Left lung (tissue), 10 donors: ENCODE measurements around the gene RASGRP1. TPM values are rescaled to one million over a fixed set of nuclear protein-coding genes. Genes with fewer than 3 reads are reported as not detected.
A peak's percentile ranks its signal among the peaks of the same experiment; 100 is the strongest.
"Not testable (repeated sequence)": the region's sequence is repeated elsewhere in the genome, so short reads cannot be mapped to it uniquely, and the experiment has no call there.

Experiments used
- ATAC-seq: fragments of 200-7000 bp; cut with Tn5 transposase; one replicate; pipeline ENCODE4 v1.9.1; 2020; ENCODE audit warnings: moderate library complexity
- DNase-seq, 4 donors: peaks; one replicate each; pipeline ENCODE4 v3.0.0-alpha.2; 2013 to 2020
- H3K27ac ChIP-seq, 2 donors: fragments of 200-600 bp; sonication (generic) in 1 of 2; one replicate each; pipeline versions ENCODE4 v1.5.0 to v1.8.0; 2020 to 2021
- H3K27me3 ChIP-seq, 2 donors: fragments of 200-600 bp; sonication (generic) in 1 of 2; one replicate each; pipeline versions ENCODE4 v1.5.0 to v1.8.0; 2020 to 2021
- H3K36me3 ChIP-seq, 2 donors: fragments of 200-600 bp; sonication (generic) in 1 of 2; one replicate each; pipeline versions ENCODE4 v1.5.0 to v1.8.0; 2020 to 2021
- H3K4me1 ChIP-seq, 2 donors: fragments of 200-600 bp; one replicate each; pipeline ENCODE4 v1.8.0; 2021
- H3K4me3 ChIP-seq, 2 donors: fragments of 200-600 bp; sonication (generic) in 1 of 2; one replicate each; pipeline versions ENCODE4 v1.5.0 to v1.8.0; 2020 to 2021; ENCODE audit warnings: mild to moderate bottlenecking in 1 of 2
- H3K9me3 ChIP-seq, 2 donors: fragments of 200-600 bp; sonication (generic) in 1 of 2; one replicate each; pipeline versions ENCODE4 v1.5.0 to v1.8.0; 2020 to 2021
- intact Hi-C, 2 donors: fragments of 100-400 bp; cut with DNase I; formaldehyde crosslinking; loops; one replicate each; pipeline versions ENCODE4 v1.11.2 to v1.14.2; 2022
- polyA plus RNA-seq, 6 donors: library from polyadenylated mRNA; unstranded; fragments of 120-200 nt; gene quantifications; one replicate each; pipeline ENCODE4 v1.2.1, GENCODE V29; 2013; ENCODE audit not compliant: insufficient read length in 6 of 6
- total RNA-seq, 2 donors: library from RNA; stranded (reverse); fragmentation: NEBNext Ultra II Directional; extraction: Animal tissue kit (Norgen Biotek cat#: 25700); gene quantifications; one replicate each; pipeline ENCODE4 v1.2.1, GENCODE V29; 2021
- TF ChIP-seq, protein P1 (sequence below), 2 donors: fragments of 200-600 bp; sonication (generic) in 1 of 2; IDR thresholded peaks; one replicate each; pipeline versions ENCODE4 v1.5.0 to v1.8.0; 2021; ENCODE audit warnings: antibody characterized with exemption in 2 of 2
- donor health status: DM: no; HTN: yes; CAD: no.
- donor health status: DM: no; HTN: no; CAD: no.

The RASGRP1 gene
- total and polyA plus RNA-seq, 8 donors = 1.2 to 19.2 (median 1.4) TPM

DNA sequence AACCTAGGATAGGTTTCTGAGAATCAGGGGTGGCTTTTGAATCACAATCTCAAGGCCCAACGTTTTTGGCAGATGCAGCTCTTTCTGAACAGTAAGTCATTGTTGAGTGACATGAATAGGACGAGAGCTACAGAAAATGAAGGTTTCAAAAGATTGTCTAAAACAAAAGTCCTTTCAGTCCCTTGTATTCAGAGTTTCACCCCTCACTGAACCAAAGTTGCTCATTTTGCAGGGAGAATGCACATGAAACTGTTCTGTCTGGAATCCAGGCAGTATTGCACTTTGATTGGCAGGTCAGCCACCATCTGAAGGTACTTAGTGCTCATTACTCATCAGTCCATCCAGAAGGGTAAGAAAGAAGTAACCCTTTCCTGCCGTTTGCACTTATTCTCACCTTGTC is 24.1 kb upstream of the RASGRP1 start:
- DNase-seq (no peak), ATAC-seq (peak; percentile 57)
- no peaks in the 10 kb centered on the region for H3K27me3 ChIP-seq
- no peak overlapping the region for H3K4me3 ChIP-seq
- intact Hi-C loops = loop anchor here in 1 of 2 donors (10.0 kb wide), 1 partner anchor 64 kb away; no protein-coding TSS in a partner anchor
- no peaks in the 10 kb centered on the region for H3K9me3 ChIP-seq
- H3K4me1 ChIP-seq = peaks cover 0 to 4% of the 10 kb centered on the region in 2 donors
- TF ChIP-seq, protein P1, sequence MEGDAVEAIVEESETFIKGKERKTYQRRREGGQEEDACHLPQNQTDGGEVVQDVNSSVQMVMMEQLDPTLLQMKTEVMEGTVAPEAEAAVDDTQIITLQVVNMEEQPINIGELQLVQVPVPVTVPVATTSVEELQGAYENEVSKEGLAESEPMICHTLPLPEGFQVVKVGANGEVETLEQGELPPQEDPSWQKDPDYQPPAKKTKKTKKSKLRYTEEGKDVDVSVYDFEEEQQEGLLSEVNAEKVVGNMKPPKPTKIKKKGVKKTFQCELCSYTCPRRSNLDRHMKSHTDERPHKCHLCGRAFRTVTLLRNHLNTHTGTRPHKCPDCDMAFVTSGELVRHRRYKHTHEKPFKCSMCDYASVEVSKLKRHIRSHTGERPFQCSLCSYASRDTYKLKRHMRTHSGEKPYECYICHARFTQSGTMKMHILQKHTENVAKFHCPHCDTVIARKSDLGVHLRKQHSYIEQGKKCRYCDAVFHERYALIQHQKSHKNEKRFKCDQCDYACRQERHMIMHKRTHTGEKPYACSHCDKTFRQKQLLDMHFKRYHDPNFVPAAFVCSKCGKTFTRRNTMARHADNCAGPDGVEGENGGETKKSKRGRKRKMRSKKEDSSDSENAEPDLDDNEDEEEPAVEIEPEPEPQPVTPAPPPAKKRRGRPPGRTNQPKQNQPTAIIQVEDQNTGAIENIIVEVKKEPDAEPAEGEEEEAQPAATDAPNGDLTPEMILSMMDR (IDR thresholded peaks at IDR 0.05) = no peak
- H3K27ac ChIP-seq = no peak overlapping the region
- H3K36me3 ChIP-seq = no peaks in the 10 kb centered on the region

DNA sequence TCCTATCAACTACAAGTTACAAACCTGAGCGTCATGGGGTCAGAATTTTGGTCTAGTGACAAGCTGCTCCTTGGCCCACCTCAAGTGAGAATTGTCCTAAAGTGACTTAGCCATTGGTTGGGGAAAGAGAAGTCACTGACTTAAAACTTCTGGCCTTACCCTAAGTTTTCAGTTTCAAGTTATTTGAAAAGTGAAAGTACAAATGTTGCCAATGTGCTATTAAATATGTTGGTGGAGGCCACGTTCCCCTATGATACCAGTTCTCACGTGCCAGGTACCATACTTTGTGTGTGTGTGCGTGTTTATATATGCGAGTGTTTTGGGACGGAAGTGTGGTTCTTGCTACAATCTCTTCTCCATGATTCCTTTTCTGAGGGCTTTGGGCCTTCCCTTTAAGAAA is 22.6 kb upstream of the RASGRP1 start:
- TF ChIP-seq, protein P1 (IDR thresholded peaks at IDR 0.05) = no peak
- DNase-seq (no peak), ATAC-seq (no peak)
- Histone ChIP-seq H3K36me3 (no peaks in the 10 kb centered on the region), H3K4me3 (no peak overlapping the region), H3K9me3 (no peaks in the 10 kb centered on the region), H3K4me1 (peaks cover 0 to 4% of the 10 kb centered on the region in 2 donors), H3K27ac (no peak overlapping the region), H3K27me3 (no peaks in the 10 kb centered on the region)
- intact Hi-C loops = loop anchor here in 1 of 2 donors (10.0 kb wide), 1 partner anchor 62 kb away; no protein-coding TSS in a partner anchor

DNA sequence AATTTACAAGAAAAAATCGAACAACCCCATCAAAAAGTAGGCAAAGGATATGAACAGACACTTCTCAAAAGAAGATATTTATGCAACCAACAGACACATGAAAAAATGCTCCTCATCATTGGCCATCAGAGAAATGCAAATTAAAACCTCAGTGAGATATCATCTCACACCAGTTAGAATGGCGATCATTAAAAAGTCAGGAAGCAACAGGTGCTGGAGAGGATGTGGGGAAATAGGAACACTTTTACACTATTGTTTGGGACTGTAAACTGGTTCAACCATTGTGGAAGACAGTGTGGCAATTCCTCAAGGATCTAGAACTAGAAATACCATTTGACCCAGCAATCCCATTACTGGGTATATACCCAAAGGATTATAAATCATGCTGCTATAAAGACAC is 21.4 kb upstream of the RASGRP1 start:
- not testable (repeated sequence) for DNase-seq, H3K27ac ChIP-seq, H3K36me3 ChIP-seq, ATAC-seq, H3K4me1 ChIP-seq, H3K9me3 ChIP-seq, H3K4me3 ChIP-seq, H3K27me3 ChIP-seq
- intact Hi-C loops = loop anchor here in 1 of 2 donors (10.0 kb wide), 1 partner anchor 61 kb away; no protein-coding TSS in a partner anchor

DNA sequence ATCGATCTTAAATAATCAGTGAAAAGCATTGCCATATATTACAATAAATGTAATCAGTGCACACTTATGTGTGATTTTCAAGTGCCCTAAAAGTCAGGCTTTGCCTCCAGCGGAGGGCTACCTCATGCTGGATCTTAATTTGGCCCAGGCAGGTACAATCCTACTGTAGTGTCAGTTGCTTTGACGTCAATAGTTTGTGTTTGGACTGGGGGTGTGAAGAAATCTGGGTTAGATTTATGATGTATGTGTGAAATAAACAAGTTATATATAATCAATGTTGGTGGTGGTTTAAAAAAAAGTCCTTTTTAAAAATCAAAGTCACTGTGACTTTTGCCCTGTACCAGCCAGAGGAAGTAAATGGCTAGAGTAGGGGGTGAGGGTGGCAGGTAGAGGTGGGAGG is 14.0 kb upstream of the RASGRP1 start:
- Histone ChIP-seq H3K27me3 (no peaks in the 10 kb centered on the region), H3K36me3 (no peaks in the 10 kb centered on the region), H3K9me3 (no peaks in the 10 kb centered on the region), H3K4me3 (no peak overlapping the region), H3K4me1 (no peaks in the 10 kb centered on the region), H3K27ac (no peak overlapping the region)
- ATAC-seq (no peak), DNase-seq (no peak)
- intact Hi-C loops = no loop called here
- TF ChIP-seq, protein P1 (IDR thresholded peaks at IDR 0.05) = no peak

DNA sequence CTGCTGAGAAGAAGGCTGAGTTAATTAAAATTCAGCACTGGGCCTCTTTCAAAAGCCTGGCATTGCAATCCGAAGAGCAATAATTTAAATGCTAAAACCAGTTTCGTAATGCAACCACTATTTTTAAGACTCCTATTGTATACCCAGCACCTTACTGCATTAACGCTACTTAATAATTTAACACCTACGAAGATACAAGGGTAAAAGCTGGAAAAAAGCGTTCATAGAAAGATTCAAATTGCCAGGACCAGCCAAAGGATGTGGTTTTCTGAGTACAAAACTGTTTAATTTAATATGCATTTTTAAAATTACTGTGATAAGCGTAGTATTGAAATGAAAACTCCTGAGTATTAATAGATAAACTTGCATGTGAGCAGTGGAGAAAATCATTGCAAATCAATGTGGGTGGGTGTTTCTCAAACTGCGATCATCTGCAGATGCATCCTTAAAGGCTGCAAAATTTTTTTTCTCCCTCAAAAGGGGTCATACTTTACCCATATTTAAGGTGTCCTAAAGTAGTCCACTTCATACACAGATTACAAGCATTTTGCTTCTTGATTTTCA is 12.9 kb upstream of the RASGRP1 start:
- no peak overlapping the region for H3K27ac ChIP-seq
- no peak for DNase-seq
- ATAC-seq = no peak
- no peaks in the 10 kb centered on the region for H3K4me1 ChIP-seq
- no peaks in the 10 kb centered on the region for H3K9me3 ChIP-seq
- no peak overlapping the region for H3K4me3 ChIP-seq
- TF ChIP-seq, protein P1 (IDR thresholded peaks at IDR 0.05) = no peak
- H3K36me3 ChIP-seq = no peaks in the 10 kb centered on the region
- H3K27me3 ChIP-seq = peaks cover 0 to 6% of the 10 kb centered on the region in 2 donors
- intact Hi-C loops = no loop called here

DNA sequence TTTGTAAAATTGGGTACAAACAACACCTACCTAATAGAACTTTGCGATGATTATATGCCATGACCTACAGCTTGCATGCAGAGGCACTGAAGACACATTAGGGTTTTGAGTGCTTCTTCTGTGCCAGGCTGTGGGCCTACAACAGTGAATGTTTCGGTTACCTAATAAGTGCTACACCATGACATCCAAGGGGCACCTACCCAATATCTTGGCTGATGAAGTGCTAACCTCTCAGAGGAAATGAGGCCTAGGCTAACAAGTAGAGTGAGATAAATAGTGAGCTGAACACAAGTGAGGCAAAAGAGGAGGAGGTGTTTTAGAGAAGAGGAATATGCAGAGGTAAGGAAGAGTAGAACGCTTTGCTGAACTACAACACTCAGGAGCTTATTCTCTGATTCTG is 12.2 kb upstream of the RASGRP1 start:
- Histone ChIP-seq H3K36me3 (no peaks in the 10 kb centered on the region), H3K27me3 (peaks cover 0 to 6% of the 10 kb centered on the region in 2 donors), H3K27ac (no peak overlapping the region), H3K4me3 (no peak overlapping the region), H3K4me1 (no peaks in the 10 kb centered on the region), H3K9me3 (no peaks in the 10 kb centered on the region)
- intact Hi-C loops = no loop called here
- DNase-seq (no peak), ATAC-seq (no peak)
- TF ChIP-seq, protein P1 (IDR thresholded peaks at IDR 0.05) = no peak
